IPS-11a (cell line): Measurements from ENCODE around the gene ZNF331.

Experiments
- H3K4me3 ChIP-seq: one replicate; pipeline ENCODE4 v1.5.1; 2013; ENCODE audit warnings: low read depth, low read length, control low read depth

The ZNF331 gene

DNA sequence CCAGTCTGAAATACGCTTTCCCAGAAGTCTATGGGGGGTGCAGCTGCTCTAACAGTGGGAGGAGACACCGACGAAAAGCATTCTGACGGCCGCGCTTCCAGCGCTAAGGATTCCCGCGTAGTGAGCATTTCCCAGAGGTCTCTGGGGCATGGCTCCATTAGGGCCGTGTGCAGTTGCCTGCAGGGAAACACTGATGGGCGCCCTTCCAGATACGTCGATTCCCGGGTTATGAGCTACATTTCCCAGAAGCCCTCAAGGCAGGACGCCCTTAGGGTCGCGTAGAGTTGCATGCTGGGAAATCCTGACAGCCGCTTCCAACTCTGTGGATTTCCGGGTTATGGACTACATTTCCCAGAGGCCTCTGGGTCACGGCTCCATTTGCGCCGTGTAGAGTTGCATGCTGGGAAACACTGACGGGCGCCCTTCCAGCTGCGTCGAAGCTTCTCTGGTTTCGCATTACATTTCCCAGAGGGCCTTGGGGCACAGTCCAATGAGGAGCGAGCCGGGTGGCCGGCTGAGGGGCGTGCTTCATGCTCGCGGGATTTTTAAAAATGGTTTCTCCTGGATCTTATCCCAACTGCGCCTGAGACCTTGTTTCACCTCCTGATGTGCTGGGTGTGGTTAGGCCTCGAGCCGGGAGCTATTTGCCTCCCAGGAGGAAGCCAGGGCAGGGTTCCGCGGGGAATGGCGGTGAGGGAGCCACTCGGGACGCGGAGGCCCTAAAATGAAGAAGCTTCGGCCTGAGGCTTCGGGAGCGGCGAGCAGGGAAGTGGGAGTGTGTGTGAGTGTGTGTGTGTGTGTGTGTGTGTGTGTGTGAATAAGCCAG lies 17.2 kb upstream of the ZNF331 start:
- H3K4me3 ChIP-seq, result peak overlapping the region; percentile 93

DNA sequence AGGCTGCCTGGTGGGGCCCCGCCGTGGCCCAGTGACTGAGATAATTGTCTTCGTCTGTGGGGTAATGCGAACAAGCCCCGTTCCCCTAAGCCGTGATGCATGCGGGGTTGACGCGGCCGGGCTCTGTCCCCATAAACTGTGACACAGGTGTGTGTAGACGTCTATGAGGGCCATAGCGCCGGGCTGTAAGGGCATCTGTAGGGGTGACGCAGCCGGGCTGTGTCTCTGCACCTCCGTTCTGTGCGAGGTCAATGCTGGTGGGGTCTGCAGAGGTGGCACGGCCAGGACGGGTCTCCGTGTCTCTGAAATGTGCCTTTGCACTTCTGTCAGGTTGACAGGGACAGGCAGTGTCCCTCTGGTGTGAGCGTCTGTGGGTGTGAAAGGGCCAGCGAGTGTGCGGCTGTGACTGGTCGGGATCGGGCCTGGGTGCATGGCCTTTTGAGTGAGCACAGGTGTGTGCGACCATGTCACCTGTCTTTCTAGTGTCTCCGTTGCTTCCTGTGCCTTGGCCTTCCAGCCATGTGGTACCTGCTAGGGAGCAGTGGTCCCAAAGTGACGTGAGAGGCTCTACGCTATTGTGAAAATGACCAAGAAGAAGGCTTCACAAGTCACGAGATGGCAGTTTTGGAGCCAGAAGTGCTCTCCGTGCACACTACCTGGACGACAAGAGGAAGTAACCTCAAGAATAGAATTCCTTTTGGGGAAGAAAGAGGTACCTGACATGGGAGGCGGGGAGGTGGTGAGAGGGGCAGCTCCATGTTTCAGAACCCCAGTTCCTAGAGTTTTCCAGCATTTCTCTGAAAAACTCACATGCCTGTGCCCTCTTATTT lies 16.4 kb upstream of the ZNF331 start:
- peak overlapping the region; percentile 93 for H3K4me3 ChIP-seq

DNA sequence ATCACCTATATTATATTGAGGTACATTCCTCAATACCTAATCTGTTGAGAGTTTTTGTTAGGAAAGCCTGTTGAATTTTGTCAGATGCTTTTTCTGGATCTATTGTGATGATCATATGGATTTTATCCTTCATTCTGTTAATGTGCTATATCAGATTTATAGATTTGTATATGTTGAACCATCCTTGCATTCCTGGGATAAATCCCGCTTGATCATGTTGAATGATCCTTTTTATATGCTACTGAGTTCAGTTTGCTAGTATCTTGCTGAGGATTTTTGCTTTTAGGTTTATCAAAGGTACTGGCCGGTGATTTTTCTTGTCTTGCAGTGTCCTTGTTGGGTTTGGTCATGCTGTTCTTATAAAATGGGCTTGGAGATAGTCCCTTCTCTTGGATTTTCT lies 12.0 kb upstream of the ZNF331 start:
- no peak overlapping the region for H3K4me3 ChIP-seq

DNA sequence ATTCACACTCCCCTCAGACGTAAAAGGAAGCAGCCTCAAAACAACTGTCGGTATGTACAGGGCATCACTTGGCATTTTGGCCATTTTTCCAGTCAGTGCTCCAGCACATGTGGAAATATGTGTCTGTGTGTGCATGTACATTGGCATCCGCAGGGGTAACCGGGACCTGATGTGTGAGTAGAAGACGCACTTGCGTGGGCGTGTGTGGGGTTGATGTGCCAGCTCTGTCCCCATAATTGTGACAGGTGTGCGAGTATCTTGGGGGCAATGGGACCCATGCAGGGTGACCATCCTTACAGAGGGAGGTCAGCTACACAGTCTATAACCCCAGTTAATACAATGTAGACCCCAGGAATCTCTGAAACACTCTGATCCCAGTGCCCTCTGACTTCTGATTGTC lies 7.3 kb upstream of the ZNF331 start:
- no peak overlapping the region for H3K4me3 ChIP-seq

DNA sequence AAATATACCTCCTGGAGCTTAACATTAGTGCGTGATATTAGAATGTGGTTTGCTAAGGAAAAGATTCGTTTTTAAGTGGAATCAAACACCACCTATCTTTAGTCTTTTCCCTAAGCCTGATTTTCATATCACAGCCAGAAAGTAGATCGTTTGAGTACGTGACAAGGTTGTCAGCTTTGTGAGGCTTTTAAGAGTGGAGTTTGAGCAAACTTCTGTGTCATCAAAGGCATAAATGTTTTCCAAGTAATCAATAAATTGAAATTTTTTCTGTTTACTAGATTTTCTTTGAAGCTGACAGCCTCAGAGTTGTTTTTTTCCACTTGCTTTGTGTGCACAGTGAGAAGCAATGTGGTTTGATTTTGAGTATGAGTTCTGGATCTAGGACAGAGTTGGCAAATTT lies 6.5 kb upstream of the ZNF331 start:
- H3K4me3 ChIP-seq, result no peak overlapping the region

DNA sequence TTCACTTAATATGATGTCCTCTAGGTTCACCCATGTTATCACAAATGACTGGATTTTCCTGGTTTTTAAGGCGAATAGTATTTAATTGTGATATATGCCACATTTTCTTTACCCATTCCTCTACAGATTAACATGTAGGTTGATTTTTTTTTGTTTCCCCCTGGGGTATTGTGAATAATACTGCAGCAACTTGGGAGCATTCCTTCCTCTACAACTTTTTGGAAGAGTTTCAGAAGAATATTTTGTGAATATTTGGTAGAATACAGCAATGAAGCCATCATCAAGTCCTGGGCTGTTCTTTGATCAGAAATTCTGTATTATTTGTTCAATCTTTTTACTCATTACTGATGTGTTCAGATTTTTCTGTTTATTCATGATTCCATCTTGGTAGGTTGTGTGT lies 5.6 kb upstream of the ZNF331 start:
- no peak overlapping the region for H3K4me3 ChIP-seq

DNA sequence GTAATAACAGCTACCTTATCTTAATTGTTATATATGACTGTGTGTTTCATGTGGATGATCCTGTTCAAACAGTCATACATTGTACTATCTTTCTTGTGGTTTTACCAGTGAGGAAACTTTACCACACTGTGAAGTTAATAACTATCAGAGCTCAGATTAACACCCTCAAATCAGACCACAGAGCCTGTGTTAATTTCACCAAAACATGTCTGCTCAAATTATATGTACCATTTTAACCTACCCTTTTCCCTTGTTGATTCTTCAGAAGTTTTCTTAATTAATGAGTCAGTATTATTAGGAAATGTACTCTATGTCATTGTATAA lies 1.8 kb upstream of the ZNF331 start:
- H3K4me3 ChIP-seq, result no peak overlapping the region

DNA sequence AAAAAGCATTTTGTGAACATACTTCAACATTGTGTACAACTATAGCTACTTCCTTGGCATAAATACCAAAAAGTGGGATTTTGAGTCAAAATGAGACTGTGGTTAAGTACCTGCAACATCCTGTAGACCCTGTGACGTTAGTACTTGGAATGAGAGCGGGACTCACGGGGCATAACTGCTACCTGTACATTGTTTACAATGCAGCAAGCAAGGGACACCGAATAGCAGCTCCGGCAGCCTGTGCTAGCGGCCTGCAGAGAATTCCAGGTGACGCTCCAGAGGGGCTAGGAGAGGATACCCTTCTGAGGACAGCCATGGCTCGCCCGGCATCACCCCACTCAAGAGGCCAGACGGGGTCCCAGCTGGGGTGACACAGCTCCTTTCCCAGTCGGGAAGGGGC lies 824 bp upstream of the ZNF331 start:
- peak overlapping the region; percentile 49 for H3K4me3 ChIP-seq

DNA sequence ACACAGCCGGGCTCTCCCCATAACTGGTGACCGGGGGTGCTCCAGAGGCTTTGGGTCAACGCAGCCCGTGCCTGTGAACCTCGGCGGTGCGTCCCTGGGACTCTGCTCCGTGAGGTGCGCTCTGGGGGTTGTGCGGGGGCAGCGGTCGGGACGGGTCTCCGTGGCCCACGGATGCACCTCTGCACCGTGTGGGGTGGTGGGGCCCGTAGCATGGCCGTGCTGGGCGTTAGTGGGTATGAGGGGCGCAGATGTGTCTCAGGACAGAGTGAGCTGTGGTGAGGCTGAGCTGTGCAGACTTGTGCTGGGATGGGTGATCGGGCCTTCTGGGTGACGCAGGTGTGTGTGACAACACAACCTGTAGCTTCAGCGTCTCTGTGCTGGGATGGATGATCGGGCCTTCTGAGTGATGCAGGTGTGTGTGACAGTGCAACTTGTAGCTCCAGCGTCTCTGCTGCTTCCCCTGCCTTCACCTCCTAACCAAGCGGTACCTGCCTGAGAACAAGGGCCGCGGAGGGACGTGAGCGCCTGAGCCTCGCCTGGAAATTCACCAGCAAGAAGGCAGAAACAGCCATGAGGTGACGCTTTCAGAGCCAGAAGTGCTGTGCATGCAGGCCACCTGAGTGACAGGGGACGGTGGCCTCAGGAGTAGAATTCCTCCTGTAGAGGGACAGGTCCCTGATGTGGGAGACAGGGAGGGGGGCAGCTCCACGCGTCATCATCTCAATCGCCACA lies 599 bp downstream of the ZNF331 start:
- peak overlapping the region; percentile 49 for H3K4me3 ChIP-seq

DNA sequence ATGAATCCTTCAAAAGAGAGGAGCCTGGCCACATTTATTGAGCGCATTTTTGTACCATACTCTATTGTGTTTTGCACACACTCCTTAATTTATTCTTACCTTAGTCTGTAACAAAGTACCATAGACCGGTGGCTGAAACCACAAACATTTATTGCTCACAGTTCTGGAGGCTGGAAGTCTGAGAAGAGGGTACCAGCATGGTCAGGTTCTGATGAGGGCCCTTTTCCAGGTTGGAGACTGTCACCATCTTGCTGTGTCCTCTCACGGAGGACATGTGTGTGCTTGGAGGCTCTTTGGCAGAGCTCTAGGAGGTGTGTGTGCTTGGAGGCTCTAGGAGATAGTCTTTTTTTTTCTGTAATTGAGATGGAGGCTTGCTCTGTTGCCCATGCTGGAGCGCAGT lies 2.1 kb downstream of the ZNF331 start:
- no peak overlapping the region for H3K4me3 ChIP-seq

DNA sequence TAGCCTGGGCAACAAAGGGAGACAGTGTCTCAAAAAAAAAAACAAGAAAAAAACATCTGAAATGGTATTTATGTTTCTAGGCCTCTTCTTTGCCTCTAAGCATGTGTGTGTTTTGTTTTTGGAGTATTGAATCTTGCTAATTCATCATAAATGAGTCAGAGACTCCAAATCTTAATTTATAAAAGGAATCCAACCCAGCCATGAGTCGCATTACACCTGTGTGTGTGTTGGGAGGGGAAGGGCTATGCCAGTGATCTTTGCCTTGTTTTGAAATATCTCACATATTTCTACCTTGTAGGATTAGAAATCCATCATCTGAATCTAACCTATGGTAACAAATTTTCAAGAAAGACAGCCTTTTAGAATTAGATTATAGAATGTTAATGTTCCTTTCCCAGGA lies 4.0 kb downstream of the ZNF331 start:
- H3K4me3 ChIP-seq, result no peak overlapping the region

DNA sequence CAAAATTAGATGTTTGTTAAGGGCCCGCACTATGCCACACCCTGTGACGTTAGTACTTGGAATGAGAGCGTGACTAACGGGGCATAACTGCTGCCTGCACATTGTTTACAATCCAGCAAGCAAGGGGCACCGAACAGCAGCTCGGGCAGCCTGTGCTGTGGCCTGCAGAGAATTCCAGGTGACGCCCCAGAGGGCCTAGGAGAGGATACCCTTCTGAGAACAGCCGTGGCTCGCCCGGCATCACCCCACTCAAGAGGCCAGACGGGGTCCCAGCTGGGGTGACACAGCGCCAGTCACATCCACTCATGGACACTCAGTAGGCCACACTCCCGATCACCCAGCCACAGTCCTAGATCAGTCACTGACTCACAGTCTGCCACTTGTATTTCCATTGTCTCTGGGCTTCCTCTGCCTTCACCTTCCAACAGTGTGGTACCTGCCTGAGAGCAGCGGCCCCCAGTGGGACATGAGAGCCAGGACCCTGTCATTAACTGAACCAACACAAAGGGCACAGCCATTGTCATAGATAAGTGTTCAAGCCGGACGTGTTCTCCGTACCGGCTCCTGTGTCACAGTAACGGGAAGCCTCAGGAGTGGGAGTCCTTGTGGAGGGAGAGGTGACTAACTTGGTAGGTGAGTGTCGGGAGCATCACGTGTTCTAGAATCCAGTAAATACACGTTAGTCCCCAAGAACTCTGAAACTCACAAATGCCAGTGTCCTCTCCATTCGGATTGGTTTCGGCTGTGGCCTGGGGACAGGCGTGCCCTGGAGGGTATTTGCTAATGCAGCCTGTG lies 7.5 kb downstream of the ZNF331 start:
- no peak overlapping the region for H3K4me3 ChIP-seq

DNA sequence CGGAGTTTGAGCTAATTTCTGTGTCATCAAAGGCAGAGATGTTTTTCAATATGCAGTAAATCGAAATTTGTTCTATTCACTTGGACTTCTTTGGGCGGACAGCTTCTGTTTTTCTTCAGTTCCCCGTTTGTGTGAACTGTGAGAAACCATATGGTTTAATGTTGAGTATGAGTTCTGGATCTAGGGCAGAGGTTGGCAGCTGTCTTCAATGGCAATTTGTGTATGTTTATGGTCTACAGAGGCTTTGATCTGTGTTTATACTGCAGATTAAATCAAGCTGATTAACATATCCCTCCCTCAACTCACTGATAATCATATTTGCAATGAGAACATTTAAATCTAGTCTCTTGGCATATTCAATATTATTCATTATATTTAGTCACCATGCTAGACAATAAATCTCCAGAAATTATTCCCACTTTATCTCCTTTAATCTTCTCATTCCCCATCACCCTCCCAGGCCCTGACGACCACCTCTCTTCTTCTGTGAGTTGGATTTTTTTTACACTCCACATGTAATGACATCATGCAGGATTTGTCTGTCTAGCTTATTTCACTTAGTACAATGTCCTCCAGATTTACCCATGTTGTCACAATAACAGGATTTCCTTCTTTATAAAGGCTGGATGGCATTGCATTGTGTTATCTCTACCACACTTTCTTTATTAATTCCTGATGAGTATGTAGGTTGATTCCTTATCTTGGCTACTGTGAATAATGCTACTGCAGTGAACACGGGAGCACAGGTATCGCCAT lies 9.0 kb downstream of the ZNF331 start:
- no peak overlapping the region for H3K4me3 ChIP-seq

DNA sequence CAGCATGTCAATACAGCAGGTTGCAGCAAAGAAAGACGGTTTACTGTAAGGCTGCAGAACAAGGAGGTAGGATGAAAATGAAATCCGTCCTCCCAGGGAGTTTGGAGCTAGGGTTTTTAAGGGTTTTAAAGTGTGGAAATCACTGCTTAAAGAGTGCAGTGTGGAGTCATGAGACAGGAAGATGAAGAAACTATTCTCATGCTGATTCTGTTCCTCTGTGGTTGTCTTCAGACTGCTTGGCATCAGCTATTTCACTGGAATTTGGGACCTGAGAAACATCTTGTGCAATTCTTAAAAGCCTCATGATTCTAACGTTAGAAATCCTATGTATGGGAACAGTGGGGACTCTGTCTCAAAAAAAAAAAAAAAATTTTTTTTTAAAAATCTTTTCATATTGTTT lies 11.4 kb downstream of the ZNF331 start:
- H3K4me3 ChIP-seq, result no peak overlapping the region

DNA sequence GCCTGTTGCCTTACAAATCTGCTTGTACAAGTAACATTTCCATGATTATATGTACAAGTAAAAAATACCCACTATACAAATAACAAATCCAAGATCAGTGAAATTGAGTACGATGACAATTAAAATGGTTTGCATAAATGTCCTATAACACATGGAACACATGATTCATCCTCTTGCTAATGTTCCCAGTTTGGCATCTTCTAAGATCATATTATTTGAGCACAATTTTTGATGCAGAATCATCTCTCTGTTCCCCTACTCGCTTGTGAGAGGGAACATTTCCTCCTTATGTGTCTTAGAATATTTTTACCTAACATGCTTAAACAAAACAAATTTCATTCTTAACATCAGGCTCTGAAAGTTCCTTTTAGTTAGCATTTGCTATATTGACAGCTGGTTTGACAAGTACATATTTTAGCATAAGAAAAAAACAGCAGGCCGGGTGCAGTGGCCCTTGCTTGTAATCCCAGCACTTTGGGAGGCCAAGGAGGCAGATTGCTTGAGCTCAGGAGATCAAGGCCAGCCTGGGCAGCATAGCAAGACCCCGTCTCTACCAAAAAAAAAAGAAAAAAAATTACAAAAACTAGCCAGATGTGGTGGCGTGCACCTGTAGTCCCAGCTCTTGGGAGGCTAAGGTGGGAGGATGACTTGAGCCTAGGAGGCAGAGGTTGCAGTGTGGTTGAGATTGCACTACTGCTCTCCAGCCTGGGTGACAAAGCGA lies 14.2 kb downstream of the ZNF331 start:
- no peak overlapping the region for H3K4me3 ChIP-seq

DNA sequence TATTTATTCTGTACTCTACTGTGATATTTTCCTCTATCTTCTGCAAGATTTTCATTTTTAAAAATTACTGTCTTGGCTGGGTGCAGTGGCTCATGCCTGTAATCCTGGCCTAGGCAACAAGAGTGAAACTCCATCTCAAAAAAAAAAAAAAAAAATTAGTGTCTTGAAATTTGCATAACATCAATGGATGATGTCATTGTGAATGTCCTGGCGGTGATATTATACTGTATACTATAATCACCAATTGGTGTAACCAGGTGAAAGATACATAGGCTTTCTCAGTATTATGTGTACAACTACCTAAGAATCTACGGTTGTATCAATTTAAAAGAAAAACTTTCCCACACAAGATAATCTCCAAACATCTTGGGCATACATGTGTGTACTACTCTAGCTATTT lies 15.2 kb downstream of the ZNF331 start:
- no peak overlapping the region for H3K4me3 ChIP-seq

DNA sequence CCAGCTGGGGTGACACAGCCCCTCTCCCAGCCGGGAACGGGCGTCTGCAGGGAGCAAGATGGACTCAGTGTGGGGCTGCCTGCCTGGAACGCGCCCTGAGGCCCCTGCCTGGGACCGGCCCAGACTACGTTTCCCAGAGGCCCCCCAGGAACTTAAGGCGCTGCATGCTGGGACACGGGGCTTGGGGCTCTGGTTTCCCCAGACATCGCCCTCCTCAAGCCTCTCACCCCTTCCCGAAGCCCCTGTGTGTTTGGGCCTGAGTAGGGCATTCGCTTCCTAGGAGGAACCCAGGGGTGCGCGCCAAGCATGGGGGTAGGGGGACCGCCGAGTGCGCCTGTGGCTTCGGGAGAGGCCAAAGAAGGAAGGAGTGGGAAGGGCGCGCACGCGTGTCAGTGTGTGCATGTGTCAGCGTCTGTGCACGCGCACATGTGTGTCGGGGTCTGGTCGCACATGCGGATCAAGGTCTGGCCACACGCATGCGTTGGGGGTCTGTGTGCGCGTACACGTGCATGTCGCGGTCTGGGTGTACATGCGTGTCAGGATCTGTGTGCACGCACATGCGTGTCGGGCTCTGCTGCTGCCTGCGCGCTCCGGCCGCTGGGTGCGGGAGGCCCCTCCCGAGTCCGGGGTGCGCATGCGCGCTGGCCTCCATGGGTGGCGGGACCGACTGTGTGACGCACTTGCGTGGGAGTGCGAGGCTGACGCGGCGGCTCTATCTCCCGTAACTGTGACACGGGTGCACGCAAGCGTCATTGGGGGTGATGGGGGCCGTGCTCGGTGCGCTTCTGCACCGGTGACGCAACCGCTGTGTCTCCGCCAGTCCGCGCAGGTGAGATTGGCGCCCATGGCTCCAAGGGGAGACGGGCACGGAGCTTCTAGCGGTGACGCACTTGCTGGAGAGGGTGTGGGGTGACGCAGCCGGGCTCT lies 16.2 kb downstream of the ZNF331 start:
- peak overlapping the region; percentile 38 for H3K4me3 ChIP-seq

DNA sequence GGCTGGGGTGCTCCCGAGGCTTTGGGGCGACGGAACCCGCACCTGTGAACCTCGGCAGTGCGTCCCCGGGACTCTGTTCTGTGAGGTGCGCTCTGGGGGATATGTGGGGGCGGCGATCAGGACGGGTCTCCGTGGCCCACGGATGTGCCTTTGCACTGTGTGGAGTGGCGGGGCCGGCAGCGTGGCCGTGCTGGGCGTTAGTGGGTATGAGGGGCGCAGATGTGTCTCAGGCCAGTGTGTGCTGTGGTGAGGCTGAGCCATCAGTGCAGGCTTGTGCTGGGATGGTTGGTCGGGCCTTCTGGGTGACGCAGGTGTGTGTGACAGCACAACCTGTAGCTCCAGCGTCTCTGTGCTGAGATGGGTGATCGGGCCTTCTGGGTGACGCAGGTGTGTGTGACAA lies 16.9 kb downstream of the ZNF331 start:
- H3K4me3 ChIP-seq, result no peak overlapping the region

DNA sequence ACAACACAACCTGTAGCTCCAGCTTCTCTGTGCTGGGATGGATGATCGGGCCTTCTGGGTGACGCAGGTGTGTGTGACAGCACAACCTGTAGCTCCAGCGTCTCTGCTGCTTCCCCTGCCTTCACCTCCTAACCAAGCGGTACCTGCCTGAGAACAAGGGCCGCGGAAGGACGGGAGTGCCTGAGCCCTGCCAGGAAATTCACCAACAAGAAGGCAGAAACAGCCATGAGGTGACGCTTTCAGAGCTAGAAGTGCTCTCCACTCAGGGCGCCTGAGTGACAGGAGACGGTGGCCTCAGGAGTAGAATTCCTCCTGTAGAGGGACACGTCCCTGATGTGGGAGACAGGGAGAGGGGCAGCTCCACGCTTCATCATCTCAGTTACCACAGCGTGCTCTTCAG lies 17.4 kb downstream of the ZNF331 start:
- no peak overlapping the region for H3K4me3 ChIP-seq
